OCI-LY3 (cell line): ENCODE data around the gene HOXC11.

ENCODE experiments used
- H2AFZ ChIP-seq: fragments of 200-600, 300-600 bp; shearing (Covaris generic); 2 replicates; pipeline ENCODE4 v1.6.0; 2014; ENCODE audit warnings: antibody characterized with exemption, low read depth, low read length
- H3K27ac ChIP-seq: fragments of 200-600, 300-600 bp; sonication (generic); 2 replicates; pipeline ENCODE4 v1.5.1; 2014; ENCODE audit warnings: mild to moderate bottlenecking, low read length, moderate library complexity, mixed read lengths
- H3K27me3 ChIP-seq: fragments of 200-600, 300-600 bp; sonication (generic); 2 replicates; pipeline ENCODE4 v1.6.1; 2014; ENCODE audit warnings: low read depth, low read length, mixed read lengths
- H3K36me3 ChIP-seq: fragments of 200-600, 300-600 bp; sonication (generic); replicated peaks from 2 replicates; pipeline ENCODE3; 2014; ENCODE audit warnings: low read depth, low read length, mixed read lengths
- H3K4me1 ChIP-seq: fragments of 300-600, 200-600 bp; sonication (generic); 2 replicates; pipeline ENCODE4 v1.6.1; 2014; ENCODE audit warnings: low read length, mixed read lengths
- H3K4me2 ChIP-seq: fragments of 200-600, 300-600 bp; sonication (generic); 2 replicates; pipeline ENCODE4 v1.6.1; 2014; ENCODE audit warnings: low read length, mixed read lengths
- H3K4me3 ChIP-seq: fragments of 300-600, 200-600 bp; sonication (generic); 2 replicates; pipeline ENCODE4 v1.5.1; 2014; ENCODE audit warnings: antibody characterized with exemption, mild to moderate bottlenecking, low read length, moderate library complexity
- H3K79me2 ChIP-seq: fragments of 300-600, 200-600 bp; shearing (Covaris generic); 2 replicates; pipeline ENCODE4 v1.6.1; 2014; ENCODE audit warnings: mild to moderate bottlenecking, low read length, mixed read lengths
- H3K9ac ChIP-seq: fragments of 300-600, 200-600 bp; shearing (Covaris generic); 2 replicates; pipeline ENCODE4 v1.6.0; 2014; ENCODE audit warnings: mild to moderate bottlenecking, low read length, moderate library complexity
- H3K9me3 ChIP-seq: fragments of 200-600, 300-600 bp; shearing (Covaris generic); 2 replicates; pipeline ENCODE4 v1.6.1; 2014; ENCODE audit warnings: low read length, mixed read lengths; ENCODE audit not compliant: insufficient read depth
- H4K20me1 ChIP-seq: fragments of 200-600, 300-600 bp; sonication (generic); 2 replicates; pipeline ENCODE4 v1.6.1; 2016; ENCODE audit warnings: low read length, mixed read lengths; ENCODE audit not compliant: insufficient read depth
- EZH2phosphoT487 ChIP-seq: fragments of 200-600 bp; shearing (Covaris generic); IDR thresholded peaks from 2 replicates; pipeline ENCODE4 v1.6.1; 2018; ENCODE audit warnings: antibody characterized with exemption, mixed run types, low read depth
- TF ChIP-seq, protein P1 (sequence below): fragments of 200-600, 300-600 bp; sonication (generic); IDR thresholded peaks from 2 replicates; pipeline ENCODE4 v1.5.1; 2014; ENCODE audit warnings: antibody characterized with exemption, low read length, low read depth

Gene HOXC11

GRCh38 chr12:53966385-53967133 is 6.4 kb upstream of the HOXC11 start:
- Histone ChIP-seq H3K4me3 (peak overlapping the region; percentile 40; the same call in 1 of the 2 replicates), H3K9ac (no peak overlapping the region), H3K4me2 (peak overlapping the region; percentile 47; the same call in 1 of the 2 replicates), H4K20me1 (no peaks in the 10 kb centered on the region), H3K36me3 (no peaks in the 10 kb centered on the region), H2AFZ (no peak overlapping the region), H3K27ac (no peak overlapping the region), H3K79me2 (no peaks in the 10 kb centered on the region), H3K27me3 (peaks cover 28% of the 10 kb centered on the region), H3K4me1 (peaks cover 3% of the 10 kb centered on the region; the same call in 1 of the 2 replicates), H3K9me3 (no peaks in the 10 kb centered on the region)
- TF ChIP-seq, protein P1, sequence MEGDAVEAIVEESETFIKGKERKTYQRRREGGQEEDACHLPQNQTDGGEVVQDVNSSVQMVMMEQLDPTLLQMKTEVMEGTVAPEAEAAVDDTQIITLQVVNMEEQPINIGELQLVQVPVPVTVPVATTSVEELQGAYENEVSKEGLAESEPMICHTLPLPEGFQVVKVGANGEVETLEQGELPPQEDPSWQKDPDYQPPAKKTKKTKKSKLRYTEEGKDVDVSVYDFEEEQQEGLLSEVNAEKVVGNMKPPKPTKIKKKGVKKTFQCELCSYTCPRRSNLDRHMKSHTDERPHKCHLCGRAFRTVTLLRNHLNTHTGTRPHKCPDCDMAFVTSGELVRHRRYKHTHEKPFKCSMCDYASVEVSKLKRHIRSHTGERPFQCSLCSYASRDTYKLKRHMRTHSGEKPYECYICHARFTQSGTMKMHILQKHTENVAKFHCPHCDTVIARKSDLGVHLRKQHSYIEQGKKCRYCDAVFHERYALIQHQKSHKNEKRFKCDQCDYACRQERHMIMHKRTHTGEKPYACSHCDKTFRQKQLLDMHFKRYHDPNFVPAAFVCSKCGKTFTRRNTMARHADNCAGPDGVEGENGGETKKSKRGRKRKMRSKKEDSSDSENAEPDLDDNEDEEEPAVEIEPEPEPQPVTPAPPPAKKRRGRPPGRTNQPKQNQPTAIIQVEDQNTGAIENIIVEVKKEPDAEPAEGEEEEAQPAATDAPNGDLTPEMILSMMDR, result no peak
- no peak for TF ChIP-seq EZH2phosphoT487

- Histone ChIP-seq H3K36me3 (no peaks in the 10 kb centered on the region), H3K4me3 (no peak overlapping the region), H3K4me1 (peaks cover 3% of the 10 kb centered on the region; the same call in 1 of the 2 replicates), H2AFZ (no peak overlapping the region), H3K27ac (no peak overlapping the region), H4K20me1 (no peaks in the 10 kb centered on the region), H3K9me3 (no peaks in the 10 kb centered on the region), H3K27me3 (peaks cover 28% of the 10 kb centered on the region), H3K9ac (no peak overlapping the region), H3K4me2 (no peak overlapping the region), H3K79me2 (no peaks in the 10 kb centered on the region)
- TF ChIP-seq, protein P1, result no peak
- TF ChIP-seq EZH2phosphoT487, result no peak
Measured at GRCh38 chr12:53967421-53967925, 5.5 kb upstream of the HOXC11 start.

GRCh38 chr12:53968214-53969127 is 4.5 kb upstream of the HOXC11 start:
- H3K9me3 ChIP-seq, result no peaks in the 10 kb centered on the region
- H3K79me2 ChIP-seq, result no peaks in the 10 kb centered on the region
- H3K27me3 ChIP-seq, result peaks cover 28% of the 10 kb centered on the region
- H3K4me3 ChIP-seq, result no peak overlapping the region
- H3K4me1 ChIP-seq, result peaks cover 3% of the 10 kb centered on the region; the same call in 1 of the 2 replicates
- no peak overlapping the region for H3K27ac ChIP-seq
- H2AFZ ChIP-seq, result no peak overlapping the region
- no peaks in the 10 kb centered on the region for H3K36me3 ChIP-seq
- no peak overlapping the region for H3K9ac ChIP-seq
- H4K20me1 ChIP-seq, result no peaks in the 10 kb centered on the region
- no peak overlapping the region for H3K4me2 ChIP-seq
- no peak for TF ChIP-seq EZH2phosphoT487
- TF ChIP-seq, protein P1, result no peak
